Measurements from ENCODE around the gene SPSB2.
"Not testable (repeated sequence)": the region's sequence is repeated elsewhere in the genome, so short reads cannot be mapped to it uniquely, and the experiment has no call there.

The SPSB2 gene

GRCh38 chr12:6872073-6873048 is 742 bp downstream of the SPSB2 start:
- no peak for DNase-seq (ENCODE audit: low read depth)
- H3K4me3 ChIP-seq (ENCODE audit: low read depth, low read length): peak overlapping the region; percentile 97

GRCh38 chr12:6871052-6871957 is 1.8 kb downstream of the SPSB2 start:
- TF ChIP-seq, protein P1, sequence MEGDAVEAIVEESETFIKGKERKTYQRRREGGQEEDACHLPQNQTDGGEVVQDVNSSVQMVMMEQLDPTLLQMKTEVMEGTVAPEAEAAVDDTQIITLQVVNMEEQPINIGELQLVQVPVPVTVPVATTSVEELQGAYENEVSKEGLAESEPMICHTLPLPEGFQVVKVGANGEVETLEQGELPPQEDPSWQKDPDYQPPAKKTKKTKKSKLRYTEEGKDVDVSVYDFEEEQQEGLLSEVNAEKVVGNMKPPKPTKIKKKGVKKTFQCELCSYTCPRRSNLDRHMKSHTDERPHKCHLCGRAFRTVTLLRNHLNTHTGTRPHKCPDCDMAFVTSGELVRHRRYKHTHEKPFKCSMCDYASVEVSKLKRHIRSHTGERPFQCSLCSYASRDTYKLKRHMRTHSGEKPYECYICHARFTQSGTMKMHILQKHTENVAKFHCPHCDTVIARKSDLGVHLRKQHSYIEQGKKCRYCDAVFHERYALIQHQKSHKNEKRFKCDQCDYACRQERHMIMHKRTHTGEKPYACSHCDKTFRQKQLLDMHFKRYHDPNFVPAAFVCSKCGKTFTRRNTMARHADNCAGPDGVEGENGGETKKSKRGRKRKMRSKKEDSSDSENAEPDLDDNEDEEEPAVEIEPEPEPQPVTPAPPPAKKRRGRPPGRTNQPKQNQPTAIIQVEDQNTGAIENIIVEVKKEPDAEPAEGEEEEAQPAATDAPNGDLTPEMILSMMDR (IDR thresholded peaks at IDR 0.05; ENCODE audit: control insufficient read depth, extremely low read depth, insufficient read depth): no peak
- peak overlapping the region; percentile 97 for H3K4me3 ChIP-seq (ENCODE audit: low read depth, low read length)
- no peak for DNase-seq (ENCODE audit: low read depth)

More at GRCh38 chr12:6872073-6873048, 742 bp downstream of the SPSB2 start:
- TF ChIP-seq, protein P1 (IDR thresholded peaks at IDR 0.05; ENCODE audit: control insufficient read depth, extremely low read depth, insufficient read depth): peak; percentile 99

- not testable (repeated sequence) for H3K4me3 ChIP-seq (ENCODE audit: low read depth, low read length); DNase-seq (ENCODE audit: low read depth)
Observed at GRCh38 chr12:6870304-6870703, 2.8 kb downstream of the SPSB2 start.

- DNase-seq (ENCODE audit: low read depth): no peak
- H3K4me3 ChIP-seq (ENCODE audit: low read depth, low read length): peak overlapping the region; percentile 99
- TF ChIP-seq, protein P1 (IDR thresholded peaks at IDR 0.05; ENCODE audit: control insufficient read depth, extremely low read depth, insufficient read depth): peak; percentile 80
Observed at GRCh38 chr12:6869049-6870021, 3.8 kb downstream of the SPSB2 start.

DNA sequence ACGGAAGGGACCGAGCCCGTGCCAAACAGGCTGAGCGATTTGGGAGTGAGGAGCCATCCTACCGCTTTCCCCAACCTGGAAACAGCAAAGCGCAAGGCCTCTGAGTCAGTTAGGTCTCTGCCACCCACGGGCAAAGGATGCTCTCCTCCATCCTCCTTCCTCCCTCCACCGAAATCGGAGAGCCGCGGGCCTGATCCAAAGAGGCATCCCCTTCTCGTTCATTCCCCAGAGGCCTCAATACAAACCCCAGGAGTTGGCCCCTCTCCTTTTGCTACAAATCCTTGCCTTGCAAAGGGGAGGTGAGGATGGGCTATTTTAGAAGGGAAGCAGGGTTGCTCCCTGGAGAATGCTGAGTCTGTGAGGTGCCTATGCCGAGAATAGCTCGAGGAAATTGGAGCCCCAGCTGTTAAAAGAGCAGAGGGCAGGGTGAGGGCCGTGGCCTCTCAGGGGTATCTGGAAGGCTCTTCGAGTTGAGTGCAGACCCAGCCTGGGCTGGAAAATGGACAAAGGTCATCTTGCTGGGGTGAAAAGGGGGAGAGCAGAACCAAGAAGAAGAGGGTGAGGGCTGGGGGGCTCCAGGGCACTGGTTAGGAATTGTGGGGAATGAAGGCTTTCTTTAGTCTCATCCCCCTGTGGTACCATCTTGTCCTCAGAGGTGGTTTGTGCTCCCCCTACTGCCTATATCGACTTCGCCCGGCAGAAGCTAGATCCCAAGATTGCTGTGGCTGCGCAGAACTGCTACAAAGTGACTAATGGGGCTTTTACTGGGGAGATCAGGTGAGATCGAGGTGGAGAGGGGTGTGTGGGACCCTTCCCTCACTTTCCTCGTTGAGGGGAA is 4.7 kb downstream of the SPSB2 start:
- no peak for DNase-seq (ENCODE audit: low read depth)
- peak overlapping the region; percentile 99 for H3K4me3 ChIP-seq (ENCODE audit: low read depth, low read length)
- TF ChIP-seq, protein P1 (IDR thresholded peaks at IDR 0.05; ENCODE audit: control insufficient read depth, extremely low read depth, insufficient read depth): 0 out of 2 replicates have a peak, but pooled peaks have one; percentile 28

- peak within 1 kb of the TSS; percentile 99 for H3K4me3 ChIP-seq (ENCODE audit: low read depth, low read length)
- DNase-seq (ENCODE audit: low read depth): no peak
- TF ChIP-seq, protein P1 (IDR thresholded peaks at IDR 0.05; ENCODE audit: control insufficient read depth, extremely low read depth, insufficient read depth): no peak
Observed at GRCh38 chr12:6867413-6868210, 5.5 kb downstream of the SPSB2 start, which contains the start of gene TPI1. Gene TPI1, plus strand, starts transcription at chr12:6867531. Its CDS starts 36 bp downstream, at chr12:6867567.
